ENCODE results near the gene DAPK2. TPM values are rescaled to one million over a fixed set of nuclear protein-coding genes. Genes with fewer than 3 reads are reported as not detected.

Gene DAPK2
- polyA plus RNA-seq (2012; rRNA removed) = 1.2 and 1.4 TPM in 2 replicates
- 0.63 and 0.94 TPM in 2 replicates for polyA plus RNA-seq (2012; cell fraction: cytosol; rRNA removed)
- polyA plus RNA-seq (2012; cell fraction: nucleus; rRNA removed) = 3.1 and 3.7 TPM in 2 replicates

DNA sequence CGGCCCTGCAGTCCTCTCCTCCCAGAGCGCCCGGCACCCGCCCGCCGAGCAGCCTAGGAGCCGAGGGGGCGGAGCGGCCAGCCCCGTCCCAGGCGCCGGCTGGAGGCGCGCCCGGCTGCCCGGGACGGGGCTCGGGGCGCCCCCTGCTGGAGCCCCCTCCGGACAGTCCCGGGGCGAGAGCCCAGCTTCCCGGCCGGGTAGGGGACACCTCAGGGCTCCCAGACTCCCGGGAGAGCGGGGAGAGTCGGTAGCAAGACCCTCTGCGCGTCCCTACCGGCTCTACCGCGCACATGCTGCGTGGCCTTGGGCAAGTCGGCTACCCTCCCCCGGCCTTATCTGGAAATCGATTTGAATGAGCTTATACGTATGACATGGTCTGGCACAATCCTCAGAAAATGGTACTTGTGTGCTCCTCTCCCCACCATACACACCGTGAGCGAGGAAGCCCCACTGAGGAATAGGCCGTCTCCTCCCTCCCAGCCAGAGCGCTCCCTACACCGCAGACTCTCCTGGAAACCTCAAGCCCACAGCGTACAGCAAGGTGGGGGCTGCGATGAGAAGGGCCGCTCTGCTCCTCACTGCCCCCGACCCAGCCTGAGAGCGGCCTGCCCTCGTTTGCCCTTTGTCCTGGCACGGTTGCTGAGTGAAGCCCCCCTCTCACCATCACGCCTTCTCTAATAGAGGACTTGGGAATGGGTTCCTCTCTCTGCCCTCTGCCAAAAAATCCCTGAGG lies at the start of gene DAPK2:
TSS of gene DAPK2 (minus strand) at position 65 of the 733 bp plus-strand sequence. CDS start 6,224 bp downstream, outside the sequence.
- peak; percentile 97 for DNase-seq
- no peaks in the 10 kb centered on the region for H3K9me3 ChIP-seq
- H3K36me3 ChIP-seq (replicated peaks in 1 of 2; ENCODE audit: control insufficient read depth in 1 of 2, insufficient read depth in 2 of 2, low read length in 1 of 2) = no peaks in the 10 kb centered on the region
- H3K4me1 ChIP-seq (ENCODE audit: control insufficient read depth in 1 of 2, insufficient read depth in 2 of 2, low read depth in 1 of 2, low read length in 1 of 2) = peaks cover 0 to 12% of the 10 kb centered on the region in 2 experiments; a peak in 1 of 4 replicates
- peak within 1 kb of the TSS; percentile 52; the same call in 1 of the 2 replicates for H3K9ac ChIP-seq
- peak within 1 kb of the TSS; percentile 77 for H3K4me2 ChIP-seq
- TF ChIP-seq POLR2AphosphoS5 (IDR thresholded peaks at IDR 0.05; ENCODE audit: low read depth, low read length) (no peak), RAD21 (IDR thresholded peaks at IDR 0.05; ENCODE audit: low read length) (peak; percentile 50), GATA2 (CRISPR knock-in tag; IDR thresholded peaks at IDR 0.05) (peak; percentile 53), SMC3 (IDR thresholded peaks at IDR 0.05; ENCODE audit: low read depth, low read length) (peak; percentile 63), CHD2 (IDR thresholded peaks at IDR 0.05; ENCODE audit: low read length, partially characterized antibody) (no peak), SIN3A (IDR thresholded peaks at IDR 0.05; ENCODE audit: borderline replicate concordance, low read depth, low read length) (no peak)
- TF ChIP-seq, protein P1, sequence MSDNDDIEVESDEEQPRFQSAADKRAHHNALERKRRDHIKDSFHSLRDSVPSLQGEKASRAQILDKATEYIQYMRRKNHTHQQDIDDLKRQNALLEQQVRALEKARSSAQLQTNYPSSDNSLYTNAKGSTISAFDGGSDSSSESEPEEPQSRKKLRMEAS (IDR thresholded peaks at IDR 0.05; ENCODE audit: low read depth) = no peak
- TF ChIP-seq, protein P2, sequence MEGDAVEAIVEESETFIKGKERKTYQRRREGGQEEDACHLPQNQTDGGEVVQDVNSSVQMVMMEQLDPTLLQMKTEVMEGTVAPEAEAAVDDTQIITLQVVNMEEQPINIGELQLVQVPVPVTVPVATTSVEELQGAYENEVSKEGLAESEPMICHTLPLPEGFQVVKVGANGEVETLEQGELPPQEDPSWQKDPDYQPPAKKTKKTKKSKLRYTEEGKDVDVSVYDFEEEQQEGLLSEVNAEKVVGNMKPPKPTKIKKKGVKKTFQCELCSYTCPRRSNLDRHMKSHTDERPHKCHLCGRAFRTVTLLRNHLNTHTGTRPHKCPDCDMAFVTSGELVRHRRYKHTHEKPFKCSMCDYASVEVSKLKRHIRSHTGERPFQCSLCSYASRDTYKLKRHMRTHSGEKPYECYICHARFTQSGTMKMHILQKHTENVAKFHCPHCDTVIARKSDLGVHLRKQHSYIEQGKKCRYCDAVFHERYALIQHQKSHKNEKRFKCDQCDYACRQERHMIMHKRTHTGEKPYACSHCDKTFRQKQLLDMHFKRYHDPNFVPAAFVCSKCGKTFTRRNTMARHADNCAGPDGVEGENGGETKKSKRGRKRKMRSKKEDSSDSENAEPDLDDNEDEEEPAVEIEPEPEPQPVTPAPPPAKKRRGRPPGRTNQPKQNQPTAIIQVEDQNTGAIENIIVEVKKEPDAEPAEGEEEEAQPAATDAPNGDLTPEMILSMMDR (IDR thresholded peaks at IDR 0.05) = peak; percentile 77
- H3K79me2 ChIP-seq (ENCODE audit: insufficient read depth) = no peaks in the 10 kb centered on the region
- no peaks in the 10 kb centered on the region for H3K27me3 ChIP-seq (ENCODE audit: insufficient read depth)
- CTCF ChIA-PET = interaction anchor here (0.5 to 4.2 kb wide), 49 partner anchors 9 to 1659 kb away, joined by 3 to 34 read pairs (median 4); no protein-coding TSS in a partner anchor
- 46% methylated on average over 17 of the region's 50 CpGs for WGBS (ENCODE audit: low lambda C conversion rate)
- H3K4me3 ChIP-seq (ENCODE audit: low read depth in 2 of 2, low read length in 1 of 2) = peak within 1 kb of the TSS; percentile 61 to 64
- no peaks in the 10 kb centered on the region for H4K20me1 ChIP-seq (ENCODE audit: insufficient read depth)
- H3K27ac ChIP-seq (ENCODE audit: low read depth in 2 of 2, low read length in 1 of 2) = no peak within 1 kb of the TSS; a peak in 1 of 4 replicates
- POLR2A ChIA-PET = no interaction called here
- H3K9me2 ChIP-seq = no peaks in the 10 kb centered on the region
- peak within 1 kb of the TSS; percentile 81; the same call in 1 of the 2 replicates for H2AFZ ChIP-seq (ENCODE audit: low read depth)
- no peaks in the 10 kb centered on the region for H3F3A ChIP-seq (replicated peaks; ENCODE audit: insufficient read depth)

DNA sequence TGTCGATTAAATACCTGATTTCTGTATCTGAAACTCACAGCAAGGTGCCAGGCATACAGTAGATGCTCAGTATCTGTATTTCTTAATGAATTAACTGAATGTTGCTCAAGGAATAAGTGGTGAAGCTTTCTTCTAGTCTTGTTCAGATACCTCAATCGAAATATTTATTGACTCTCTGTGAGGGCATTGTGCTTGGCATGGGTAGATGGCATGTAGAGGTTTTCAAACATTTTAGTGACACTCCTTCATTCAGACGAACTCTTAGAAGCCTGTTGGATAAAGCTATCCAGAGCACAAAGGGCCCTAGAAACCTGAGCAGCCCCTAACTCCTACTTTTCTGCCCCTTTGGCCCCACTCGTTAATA lies 49.1 kb upstream of the DAPK2 start:
- peaks cover 17 to 23% of the 10 kb centered on the region in 2 experiments; a peak in 3 of 4 replicates for H3K4me1 ChIP-seq (ENCODE audit: control insufficient read depth in 1 of 2, insufficient read depth in 2 of 2, low read depth in 1 of 2, low read length in 1 of 2)
- ChIA-PET CTCF (interaction anchor here (1.3 to 1.4 kb wide), 2 partner anchors 58 to 292 kb away, joined by 3 to 7 read pairs; partner anchors contain the start of gene TRIP4), POLR2A (interaction anchor here (1.9 to 2.0 kb wide), 2 partner anchors 52 to 67 kb away, joined by 7 to 11 read pairs; partner anchors contain the start of gene PPIB)
- no peak for TF ChIP-seq JUND (IDR thresholded peaks at IDR 0.05)
- no peak for TF ChIP-seq FOXM1 (IDR thresholded peaks at IDR 0.05; ENCODE audit: low read depth)
- WGBS (ENCODE audit: low lambda C conversion rate) = 41% methylated on average over 4 of the region's 4 CpGs
- H3K27me3 ChIP-seq (ENCODE audit: insufficient read depth) = no peaks in the 10 kb centered on the region
- DNase-seq = no peak
- H3K9me2 ChIP-seq = no peaks in the 10 kb centered on the region
- H3K9me3 ChIP-seq = no peaks in the 10 kb centered on the region
- peak overlapping the region; percentile 92 for H3K4me2 ChIP-seq
- peak overlapping the region; percentile 87; the same call in 1 of the 2 replicates for H3K9ac ChIP-seq
- peaks cover 21% of the 10 kb centered on the region for H3F3A ChIP-seq (replicated peaks; ENCODE audit: insufficient read depth)
- H3K36me3 ChIP-seq (replicated peaks in 1 of 2; ENCODE audit: control insufficient read depth in 1 of 2, insufficient read depth in 2 of 2, low read length in 1 of 2) = no peaks in the 10 kb centered on the region
- H3K27ac ChIP-seq (ENCODE audit: low read depth in 2 of 2, low read length in 1 of 2) = peak overlapping the region; percentile 76 to 94; a peak in 3 of 4 replicates
- peaks cover 38% of the 10 kb centered on the region for H4K20me1 ChIP-seq (ENCODE audit: insufficient read depth)
- H3K79me2 ChIP-seq (ENCODE audit: insufficient read depth) = peaks cover 88% of the 10 kb centered on the region
- H2AFZ ChIP-seq (ENCODE audit: low read depth) = peak overlapping the region; percentile 75
- H3K4me3 ChIP-seq (ENCODE audit: low read depth in 2 of 2, low read length in 1 of 2) = peak overlapping the region; percentile 88 to 89

Measured in SK-N-SH (cell line).